ENCODE data around the gene SLIT3. TPM values are rescaled to one million over a fixed set of nuclear protein-coding genes. Genes with fewer than 3 reads are reported as not detected.

The SLIT3 gene
- total and polyA plus RNA-seq, 2 experiments from 2014 or later = 0.59 to 0.71 TPM

- H2AFZ ChIP-seq = no peak overlapping the region
- peaks cover 47% of the 10 kb centered on the region for H3K4me1 Mint-ChIP-seq
- H3K27me3 Mint-ChIP-seq (ENCODE audit: insufficient read depth, low read depth, poor library complexity) = peaks cover 10% of the 10 kb centered on the region
Measured at GRCh38 chr5:168992016-168992415, 308.9 kb downstream of the SLIT3 start.

More at GRCh38 chr5:168992016-168992415, 308.9 kb downstream of the SLIT3 start:
- no peaks in the 10 kb centered on the region for H3K79me2 ChIP-seq (replicated peaks; ENCODE audit: insufficient read depth)
- H3K27me3 ChIP-seq (ENCODE audit: insufficient read depth) = no peaks in the 10 kb centered on the region
- ATAC-seq (no peak), DNase-seq (ENCODE audit: low spot score) (no peak)
- Mint-ChIP-seq H3K4me3 (no peak overlapping the region), H3K9me3 (no peaks in the 10 kb centered on the region), H3K36me3 (ENCODE audit: low read depth) (no peaks in the 10 kb centered on the region), H3K27ac (no peak overlapping the region)
- no peaks in the 10 kb centered on the region for H3K36me3 ChIP-seq (ENCODE audit: insufficient read depth)
- H3K9me2 ChIP-seq (ENCODE audit: insufficient read depth) = 0 out of 2 replicates have a peak, but pooled peaks cover 2% of the 10 kb centered on the region
- H3K4me1 ChIP-seq (ENCODE audit: insufficient read depth) = peaks cover 14% of the 10 kb centered on the region
- peak overlapping the region; percentile 32; the same call in 1 of the 2 replicates for H3K4me2 ChIP-seq
- no peak overlapping the region for H3K27ac ChIP-seq (ENCODE audit: low read depth)
- TF ChIP-seq ZNF331 (CRISPR knock-in tag; IDR thresholded peaks at IDR 0.05; ENCODE audit: low read depth) = no peak
- no peak for TF ChIP-seq JUNB (IDR thresholded peaks at IDR 0.05; ENCODE audit: unreplicated experiment)
- no peak for TF ChIP-seq ZNF114 (CRISPR knock-in tag; IDR thresholded peaks at IDR 0.05)
- no peak for TF ChIP-seq ZNF462 (CRISPR knock-in tag; IDR thresholded peaks at IDR 0.05)
- TF ChIP-seq EZH2 (IDR thresholded peaks at IDR 0.05; ENCODE audit: low read depth, unreplicated experiment) = no peak
- TF ChIP-seq REST (IDR thresholded peaks at IDR 0.05; ENCODE audit: unreplicated experiment) = no peak
- TF ChIP-seq POLR2AphosphoS5 (IDR thresholded peaks at IDR 0.05; ENCODE audit: low read depth) = no peak
- no peak for TF ChIP-seq EZH2phosphoT487 (IDR thresholded peaks at IDR 0.05; ENCODE audit: unreplicated experiment)
- TF ChIP-seq STAT1 (IDR thresholded peaks at IDR 0.05; ENCODE audit: unreplicated experiment) = no peak
- TF ChIP-seq NANOG (IDR thresholded peaks at IDR 0.05; ENCODE audit: borderline replicate concordance) = no peak
- TF ChIP-seq CREB1 (CRISPR knock-in tag; IDR thresholded peaks at IDR 0.05; ENCODE audit: low read depth) = no peak
- no peak for TF ChIP-seq CTCF (conservative IDR thresholded peaks at IDR 0.05; ENCODE audit: low read depth in 2 of 2)
- TF ChIP-seq ETS1 (IDR thresholded peaks at IDR 0.05) = no peak
- no peaks in the 10 kb centered on the region for H3F3A ChIP-seq (replicated peaks; ENCODE audit: low read depth)
- no peak overlapping the region for H3K4me3 ChIP-seq
- no peaks in the 10 kb centered on the region for H4K20me1 ChIP-seq (replicated peaks; ENCODE audit: insufficient read depth)

Measured in GM23338 (cell line).